ENCODE measurements around the gene ATAD1.
"Not testable (repeated sequence)": the region's sequence is repeated elsewhere in the genome, so short reads cannot be mapped to it uniquely, and the experiment has no call there.

The ATAD1 gene

GRCh38 chr10:87861566-87861952 is 43.5 kb upstream of the ATAD1 start:
- H3K4me1 ChIP-seq, result peaks cover 0 to 12% (median 7%) of the 10 kb centered on the region in 4 donors
- no peaks in the 10 kb centered on the region for H3K9me3 ChIP-seq
- peak in 1 of 2 experiments; percentile 12 for TF ChIP-seq CTCF (IDR thresholded peaks at IDR 0.05)
- peak; percentile 82 to 87 for DNase-seq
- peak overlapping the region; percentile 83 to 97 for H3K4me3 ChIP-seq
- H3K27ac ChIP-seq, result peak overlapping the region; percentile 83 to 100
- no peaks in the 10 kb centered on the region for H3K27me3 ChIP-seq
- no peaks in the 10 kb centered on the region for H3K36me3 ChIP-seq
- intact Hi-C loops (cut with DNase I; ENCODE audit: low total_unique reads), result loop anchor here (5.0 to 10.0 kb wide), 4 partner anchors 151 to 526 kb away; no protein-coding TSS in a partner anchor

GRCh38 chr10:87860816-87861403 is 42.9 kb upstream of the ATAD1 start:
- H3K4me1 ChIP-seq, result peaks cover 0 to 12% (median 7%) of the 10 kb centered on the region in 4 donors
- intact Hi-C loops (cut with DNase I; ENCODE audit: low total_unique reads), result loop anchor here (5.0 to 10.0 kb wide), 4 partner anchors 151 to 526 kb away; no protein-coding TSS in a partner anchor
- peak overlapping the region; percentile 83 to 100 for H3K27ac ChIP-seq
- no peak for TF ChIP-seq CTCF (IDR thresholded peaks at IDR 0.05)
- DNase-seq, result no peak
- H3K4me3 ChIP-seq, result peak overlapping the region; percentile 83 to 97
- H3K36me3 ChIP-seq, result no peaks in the 10 kb centered on the region
- H3K27me3 ChIP-seq, result no peaks in the 10 kb centered on the region
- no peaks in the 10 kb centered on the region for H3K9me3 ChIP-seq

- Histone ChIP-seq H3K27ac (peak overlapping the region; percentile 55 to 83), H3K4me1 (peaks cover 0 to 12% (median 7%) of the 10 kb centered on the region in 4 donors), H3K9me3 (no peaks in the 10 kb centered on the region), H3K27me3 (no peaks in the 10 kb centered on the region), H3K4me3 (no peak overlapping the region), H3K36me3 (no peaks in the 10 kb centered on the region)
- peak; percentile 62 to 71 for TF ChIP-seq CTCF (IDR thresholded peaks at IDR 0.05)
- intact Hi-C loops (cut with DNase I; ENCODE audit: low total_unique reads), result loop anchor here (5.0 to 10.0 kb wide), 4 partner anchors 152 to 527 kb away; no protein-coding TSS in a partner anchor
- DNase-seq, result peak in 1 of 2 donors; percentile 60
These were observed 42.2 kb upstream of the ATAD1 start for GRCh38 chr10:87860156-87860795.

GRCh38 chr10:87855665-87856064 is 37.6 kb upstream of the ATAD1 start:
- H3K27me3 ChIP-seq, DNase-seq, H3K4me1 ChIP-seq, H3K27ac ChIP-seq, H3K9me3 ChIP-seq, H3K4me3 ChIP-seq, H3K36me3 ChIP-seq: not testable (repeated sequence)
- intact Hi-C loops (cut with DNase I; ENCODE audit: low total_unique reads), result loop anchor here (10.0 kb wide), 1 partner anchor 699 kb away; no protein-coding TSS in a partner anchor

GRCh38 chr10:87855247-87855646 is 37.2 kb upstream of the ATAD1 start:
- H3K9me3 ChIP-seq, H3K4me3 ChIP-seq, H3K4me1 ChIP-seq, DNase-seq, H3K36me3 ChIP-seq, H3K27ac ChIP-seq, H3K27me3 ChIP-seq: not testable (repeated sequence)
- intact Hi-C loops (cut with DNase I; ENCODE audit: low total_unique reads), result loop anchor here (10.0 kb wide), 1 partner anchor 700 kb away; no protein-coding TSS in a partner anchor

- Histone ChIP-seq H3K9me3 (no peaks in the 10 kb centered on the region), H3K4me3 (no peak overlapping the region), H3K4me1 (no peaks in the 10 kb centered on the region), H3K27me3 (no peaks in the 10 kb centered on the region), H3K36me3 (no peaks in the 10 kb centered on the region), H3K27ac (no peak overlapping the region)
- no peak for DNase-seq
- no peak for TF ChIP-seq CTCF (IDR thresholded peaks at IDR 0.05)
- intact Hi-C loops (cut with DNase I; ENCODE audit: low total_unique reads), result loop anchor here (10.0 kb wide), 1 partner anchor 703 kb away; no protein-coding TSS in a partner anchor
These were observed 34.1 kb upstream of the ATAD1 start for GRCh38 chr10:87852089-87852488.

Data from tibial artery (tissue), 4 donors.